Activated naive CD4-positive, alpha-beta T cell treated with Interleukin-2 at 50 U/mL for 16 hours (primary cell): ENCODE data around the gene PCBP2.

Experiments
- DNase-seq: peaks from one replicate; pipeline ENCODE4 v3.0.0-alpha.2; 2020

The PCBP2 gene

DNA sequence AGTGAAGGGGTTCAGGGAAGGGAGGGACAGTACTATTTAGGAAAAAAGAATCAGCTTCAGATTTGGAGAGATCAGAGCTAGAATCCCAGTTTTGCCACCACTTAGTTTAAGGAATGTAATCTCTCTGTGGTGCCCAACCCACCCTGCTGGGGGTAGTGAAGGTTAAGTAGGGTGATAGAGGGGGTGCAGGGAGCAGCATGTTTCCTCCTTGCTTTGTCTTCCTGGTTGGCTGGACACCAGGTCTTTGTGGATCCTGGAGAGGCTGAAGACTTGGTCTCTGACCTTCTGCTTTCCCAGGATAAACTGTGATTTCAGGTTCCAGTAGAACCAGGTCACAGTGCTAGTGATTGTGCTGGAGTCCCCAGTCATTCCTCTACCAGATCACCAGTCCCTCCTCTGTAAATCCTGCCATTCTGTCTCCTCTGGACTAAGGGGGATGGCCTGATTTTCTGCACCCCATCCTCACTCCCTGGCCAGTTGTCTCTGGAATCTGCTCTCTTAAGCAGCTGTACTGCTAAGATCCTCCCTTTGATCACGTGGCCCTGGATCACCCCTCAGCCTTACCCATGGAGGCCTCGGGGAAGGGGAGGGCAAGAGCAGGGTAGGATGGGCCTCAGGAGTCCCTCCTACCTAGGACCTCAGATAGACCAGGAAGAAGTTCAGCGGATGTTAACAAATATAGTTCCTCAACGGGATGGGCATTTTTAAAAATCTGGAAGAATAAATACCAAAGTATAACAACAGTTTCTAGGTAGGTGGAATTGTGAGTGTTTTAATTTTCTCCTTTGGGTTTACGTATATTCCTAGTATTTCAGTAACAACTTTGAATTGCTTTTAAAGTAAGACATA lies 44.2 kb downstream of the PCBP2 start:
- DNase-seq, result no peak

GRCh38 chr12:53496752-53497032 lies 44.8 kb downstream of the PCBP2 start:
- DNase-seq, result no peak

GRCh38 chr12:53497461-53497860 lies 45.6 kb downstream of the PCBP2 start:
- DNase-seq, result no peak

GRCh38 chr12:53498235-53498630 lies 46.3 kb downstream of the PCBP2 start:
- DNase-seq, result no peak

DNA sequence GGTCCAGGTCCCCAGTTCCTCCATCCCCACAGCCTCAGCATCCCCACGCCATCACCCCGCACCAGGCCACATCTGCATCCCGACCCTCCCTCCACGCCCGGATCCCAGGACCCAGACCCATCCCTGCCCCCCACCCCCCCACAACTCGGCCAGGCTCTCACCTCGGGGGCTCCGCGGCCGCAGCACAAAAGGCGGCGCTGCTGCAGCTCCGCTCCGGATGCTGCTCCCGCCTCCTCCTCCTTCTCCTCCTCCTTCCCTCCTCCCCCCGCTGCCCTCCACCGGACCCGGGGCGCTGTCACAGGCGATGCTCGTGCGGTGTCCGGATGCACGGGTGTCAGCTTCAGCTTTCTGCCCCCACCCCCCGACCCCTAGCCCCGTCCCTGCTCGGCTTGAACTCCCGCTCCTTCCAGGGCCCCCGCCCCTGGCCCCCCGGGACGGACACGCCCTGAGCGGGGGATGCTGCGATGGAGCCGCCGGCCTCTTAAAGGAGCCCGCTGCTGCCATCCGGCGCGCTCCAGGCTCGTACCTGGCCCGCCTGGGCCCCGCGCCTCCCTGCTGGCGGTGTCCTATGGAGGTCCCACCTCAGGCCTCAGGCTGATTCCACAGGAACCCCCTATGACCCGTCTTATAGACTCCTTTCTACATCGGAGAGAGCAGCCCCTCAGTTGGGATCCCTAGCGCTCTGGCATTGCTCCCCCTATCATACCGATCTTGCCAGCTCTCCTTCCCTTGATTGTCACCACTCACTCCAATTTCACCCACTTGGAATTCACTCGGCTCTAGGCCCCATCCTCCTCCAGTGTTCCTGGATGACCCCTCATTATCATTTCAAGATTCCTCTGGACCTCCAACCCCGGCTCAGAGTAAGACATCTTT lies 47.6 kb downstream of the PCBP2 start, which contains the start of gene MAP3K12:
MAP3K12 (minus strand) TSS at position 193 of the 876 bp plus-strand sequence. CDS start 12,067 bp downstream, outside the sequence.
- peak; percentile 62 for DNase-seq

DNA sequence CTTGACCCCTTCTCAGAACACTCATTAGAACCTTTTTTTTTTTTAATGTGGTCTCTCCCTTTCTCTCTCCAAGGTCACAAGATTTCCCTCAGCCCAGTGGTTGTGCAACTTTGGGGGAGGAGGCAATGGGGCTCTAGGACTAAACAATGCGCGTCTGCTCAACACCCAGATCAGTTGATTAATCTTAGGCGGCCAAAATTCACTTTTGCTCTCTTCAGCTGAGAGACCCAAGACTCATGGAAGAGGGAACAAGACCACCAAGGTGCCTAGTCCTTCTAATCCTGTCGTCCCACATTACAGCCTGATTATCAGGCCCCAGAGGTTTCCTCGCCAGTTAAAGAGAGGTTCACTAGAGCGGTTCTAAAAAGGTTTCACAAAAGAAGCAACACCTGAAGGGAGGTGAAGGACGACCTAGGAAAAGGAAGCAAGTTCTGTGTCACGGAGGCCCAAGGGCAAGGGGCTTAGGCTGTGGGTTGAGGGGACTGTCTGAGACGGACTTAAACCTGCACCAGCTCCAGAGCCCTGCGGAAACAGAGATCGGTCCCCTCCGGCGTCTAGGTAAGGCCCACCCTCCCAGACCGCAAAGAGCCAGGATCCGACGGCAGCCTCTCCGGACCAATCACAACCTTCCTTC lies 48.4 kb downstream of the PCBP2 start:
- no peak for DNase-seq

DNA sequence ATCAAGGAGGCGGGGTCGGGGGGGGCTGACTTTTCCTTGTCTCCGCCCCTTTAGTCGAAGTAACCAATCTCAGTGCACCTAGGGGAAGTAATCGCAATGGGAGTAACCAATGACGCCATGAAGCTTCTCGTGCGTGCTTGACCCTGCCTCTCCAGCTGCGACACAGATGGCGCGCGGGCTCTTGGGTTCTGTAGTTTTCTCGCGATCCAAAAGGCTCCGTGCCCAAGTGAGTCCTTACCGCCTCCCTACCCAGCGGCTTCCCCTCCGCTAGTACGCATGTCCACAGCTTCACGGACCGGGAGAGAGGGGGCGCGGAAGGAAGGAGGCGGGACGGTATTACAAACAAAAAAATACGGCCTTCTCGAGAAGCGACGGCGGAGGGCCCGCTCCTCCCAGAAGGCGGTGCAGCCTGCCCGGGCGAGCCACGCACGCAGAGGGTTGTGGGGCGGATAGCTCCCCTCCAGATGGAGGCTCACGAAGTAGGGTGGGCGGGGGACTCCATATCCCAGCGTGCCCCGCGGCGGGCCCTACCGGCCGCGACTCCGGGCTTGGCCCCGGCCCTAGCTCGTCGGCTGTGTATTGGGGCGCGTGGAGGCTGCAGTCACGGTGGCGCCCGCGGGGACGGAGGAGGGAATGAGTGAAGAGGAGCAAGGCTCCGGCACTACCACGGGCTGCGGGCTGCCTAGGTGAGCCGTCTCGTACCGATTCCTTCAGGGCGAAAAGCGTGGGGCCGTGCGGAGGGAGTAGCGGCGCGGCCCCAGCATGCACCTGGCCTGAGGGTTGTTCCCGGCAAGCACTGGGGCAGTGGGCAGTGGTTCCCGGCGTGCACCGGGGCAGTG lies 49.1 kb downstream of the PCBP2 start, which contains the start of gene TARBP2:
TARBP2 (plus strand) TSS at position 508 of the 839 bp plus-strand sequence; CDS start at position 634, 126 bp downstream.
- peak; percentile 95 for DNase-seq

GRCh38 chr12:53501615-53502181 lies 49.8 kb downstream of the PCBP2 start:
- no peak for DNase-seq

DNA sequence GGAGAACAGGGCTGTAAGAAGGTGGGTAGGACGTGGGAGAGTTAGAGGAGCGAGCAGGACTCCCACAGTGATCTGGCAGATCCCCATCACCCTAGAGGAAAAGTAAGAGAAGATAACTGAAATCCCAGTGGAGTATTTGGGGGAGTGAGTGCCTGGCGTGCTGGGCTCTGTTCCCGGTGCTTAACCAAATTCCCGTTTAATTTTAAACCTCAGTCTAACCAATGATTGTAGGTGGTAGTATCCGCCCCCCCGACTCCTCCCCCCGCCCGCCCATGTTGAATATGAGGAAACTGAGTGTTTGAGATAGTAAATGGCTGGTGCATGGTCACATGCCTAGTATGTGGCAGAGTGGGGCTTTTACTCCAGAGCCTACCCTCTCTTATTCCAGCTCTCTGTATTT lies 50.4 kb downstream of the PCBP2 start:
- DNase-seq, result no peak

GRCh38 chr12:53502983-53503728 lies 51.3 kb downstream of the PCBP2 start:
- DNase-seq, result no peak

DNA sequence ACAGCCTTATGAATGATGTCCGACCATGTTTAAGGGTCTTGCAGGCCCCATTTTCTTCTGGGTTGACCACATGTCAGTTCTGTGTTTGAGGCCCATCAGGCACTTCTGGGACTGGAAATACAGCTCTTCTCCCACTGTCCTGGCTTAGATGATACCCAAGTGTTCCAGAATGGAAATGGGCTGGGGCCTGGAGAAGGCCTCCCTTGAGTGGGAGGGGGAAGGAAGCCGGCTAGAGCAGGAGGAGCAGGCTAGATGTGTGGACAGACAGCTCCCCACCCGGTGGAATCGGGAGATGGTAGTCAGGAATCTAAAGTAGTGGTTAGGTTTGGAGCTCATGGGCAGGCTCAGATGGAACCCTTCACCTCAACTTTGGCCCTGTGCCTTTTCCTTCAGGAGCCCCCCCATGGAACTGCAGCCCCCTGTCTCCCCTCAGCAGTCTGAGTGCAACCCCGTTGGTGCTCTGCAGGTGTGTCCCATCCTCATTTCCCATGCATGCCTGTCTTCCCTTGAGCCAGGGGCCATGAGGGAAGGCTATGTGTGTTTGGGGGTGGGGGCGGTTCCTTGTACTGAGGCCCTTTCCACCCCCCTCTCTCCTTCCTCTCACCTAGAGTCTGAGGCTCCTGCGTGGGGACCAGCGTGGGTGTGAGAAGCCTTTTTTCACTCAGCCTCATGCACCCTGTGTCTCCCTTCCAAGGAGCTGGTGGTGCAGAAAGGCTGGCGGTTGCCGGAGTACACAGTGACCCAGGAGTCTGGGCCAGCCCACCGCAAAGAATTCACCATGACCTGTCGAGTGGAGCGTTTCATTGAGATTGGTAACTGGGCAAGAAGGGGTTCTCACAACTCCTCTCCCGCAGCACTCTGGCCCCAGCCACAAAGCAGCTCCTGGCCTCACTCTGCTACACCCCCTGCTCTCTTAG lies 52.4 kb downstream of the PCBP2 start:
- no peak for DNase-seq

- no peak for DNase-seq
Observed at GRCh38 chr12:53505086-53505485, 53.2 kb downstream of the PCBP2 start.

- no peak for DNase-seq
Observed at GRCh38 chr12:53505555-53506449, 53.9 kb downstream of the PCBP2 start.

DNA sequence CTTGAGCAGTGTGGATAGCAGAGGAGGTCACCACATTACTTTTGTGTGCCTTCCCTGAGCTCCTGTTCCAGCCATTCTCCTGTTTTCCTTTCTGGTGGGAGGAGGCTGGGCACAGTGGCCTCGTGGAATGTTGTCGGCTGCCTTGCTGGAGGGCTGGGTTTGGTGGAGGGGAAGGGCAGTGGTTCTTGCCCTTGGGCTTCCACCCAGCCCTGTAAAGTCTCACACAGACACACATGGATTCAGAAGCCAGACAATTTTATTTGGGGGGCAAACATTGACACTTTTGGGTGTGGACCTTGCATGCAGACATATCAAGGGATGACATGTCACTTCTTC lies 54.5 kb downstream of the PCBP2 start:
- DNase-seq, result no peak

DNA sequence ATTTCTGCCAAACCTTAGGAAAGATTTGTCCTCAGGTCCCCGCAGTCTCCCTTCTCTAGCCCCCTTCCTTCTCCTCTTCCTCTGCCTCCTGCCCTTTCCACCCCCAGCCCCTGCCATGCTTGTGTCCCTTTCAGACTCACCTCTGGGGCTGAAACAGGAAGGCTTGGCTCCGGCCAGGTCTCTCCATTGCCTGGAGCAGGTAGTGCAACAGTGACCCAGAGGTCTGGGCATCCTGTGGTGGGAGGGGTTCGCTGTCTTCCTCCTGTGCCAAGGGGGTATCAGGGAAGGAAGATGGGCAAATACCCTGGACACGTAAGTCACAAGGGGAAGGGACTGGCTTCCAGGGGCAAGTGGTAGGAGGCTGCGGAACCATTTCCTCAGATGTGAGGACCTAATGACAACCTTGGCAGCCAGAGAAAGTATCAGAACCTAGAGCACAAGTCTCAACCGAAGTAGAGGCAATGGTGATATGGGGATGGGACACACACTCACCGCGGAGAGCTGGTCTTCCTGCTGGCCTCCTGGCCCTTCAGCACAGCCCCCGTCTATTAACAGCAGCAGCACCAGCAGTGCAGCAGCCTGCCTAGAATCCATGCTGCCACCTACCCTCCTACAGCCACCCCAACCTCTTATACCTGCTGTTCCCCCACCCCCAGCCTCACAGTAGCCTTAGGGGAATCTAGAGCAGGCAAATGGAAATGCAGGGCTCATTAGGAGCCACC lies 55.1 kb downstream of the PCBP2 start, which contains the start of gene NPFF:
NPFF (minus strand) TSS at position 604 of the 722 bp plus-strand sequence; CDS start at position 594, 10 bp downstream.
- no peak for DNase-seq

GRCh38 chr12:53507603-53507885 lies 55.6 kb downstream of the PCBP2 start:
- no peak for DNase-seq

DNA sequence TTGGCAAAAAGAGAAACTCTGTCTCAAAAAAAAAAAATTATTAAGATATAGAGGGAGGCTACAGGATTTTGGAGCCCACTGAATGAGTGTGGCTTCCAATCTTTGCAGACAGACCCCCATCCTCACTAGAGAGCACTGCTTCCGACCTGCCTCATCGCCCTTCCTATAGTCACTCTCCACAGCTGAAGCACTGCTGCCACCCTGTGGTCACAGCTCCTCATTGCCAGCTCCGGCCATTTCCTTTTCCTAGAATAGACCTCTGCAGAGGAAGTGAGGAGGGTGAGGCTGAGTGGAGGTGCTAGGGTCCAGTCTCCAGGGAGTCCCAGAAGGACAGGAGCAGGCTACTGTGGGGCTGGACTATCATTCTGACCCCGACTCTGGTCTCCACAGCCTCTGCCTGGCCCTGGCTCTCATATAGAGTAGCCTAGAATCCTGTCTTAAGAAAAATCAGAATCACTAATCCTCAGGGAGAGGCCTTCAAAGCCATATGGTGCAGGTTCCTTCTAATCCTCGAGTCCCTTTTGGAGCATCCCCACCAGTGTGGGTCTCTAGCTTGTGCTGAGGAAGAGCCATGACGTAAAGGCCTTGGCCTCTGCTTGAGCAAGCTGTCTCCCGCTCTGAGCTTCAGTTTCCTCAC lies 56.8 kb downstream of the PCBP2 start:
- peak; percentile 85 for DNase-seq

DNA sequence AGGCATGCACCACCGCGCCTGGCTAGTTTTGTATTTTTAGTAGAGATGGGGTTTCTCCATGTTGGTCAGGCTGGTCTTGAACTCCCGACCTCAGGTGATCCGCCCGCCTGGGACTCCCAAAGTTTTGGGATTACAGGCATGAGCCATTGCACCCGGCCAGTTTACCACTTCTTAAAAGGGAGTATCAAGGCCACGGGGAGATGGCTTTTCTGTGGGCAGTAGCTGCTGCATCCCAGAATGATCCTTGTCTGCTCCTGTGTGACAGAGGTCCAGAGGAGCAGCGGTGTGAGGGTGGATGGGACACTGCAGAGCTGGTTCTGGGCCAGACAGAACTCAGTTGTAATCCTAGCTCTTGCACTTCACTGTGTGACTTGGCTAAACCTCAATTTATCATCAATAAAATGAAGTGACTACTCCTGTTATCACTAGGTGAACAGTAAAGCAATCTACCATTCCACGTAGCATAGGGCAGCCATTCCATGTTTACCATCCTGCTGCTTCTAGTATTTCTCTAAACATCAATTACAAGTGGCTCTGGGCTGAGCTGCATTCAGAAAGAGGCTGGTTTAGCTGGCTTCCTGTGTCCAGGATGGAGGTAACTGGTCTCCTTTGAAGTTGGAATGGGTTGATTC lies 58.4 kb downstream of the PCBP2 start:
- no peak for DNase-seq
